ENCODE measurements around the gene CALHM4. TPM values are rescaled to one million over a fixed set of nuclear protein-coding genes. Genes with fewer than 3 reads are reported as not detected.

Gene CALHM4
- polyA plus RNA-seq, 1 of the 3 experiments (the other 2 are of a cell fraction), result not detected

- WGBS (ENCODE audit: low lambda C conversion rate), result 85% methylated on average over 2 of the region's 2 CpGs
- no peaks in the 10 kb centered on the region for H3K36me3 ChIP-seq (replicated peaks in 1 of 2; ENCODE audit: control insufficient read depth in 1 of 2, insufficient read depth in 2 of 2, low read length in 1 of 2)
- no peak overlapping the region for H3K27ac ChIP-seq (ENCODE audit: low read depth in 2 of 2, low read length in 1 of 2)
- DNase-seq, result no peak
- ChIA-PET CTCF (interaction anchor here (1.0 to 5.0 kb wide), 23 partner anchors 10 to 343 kb away, joined by 3 to 60 read pairs (median 5); partner anchors contain the start of genes RWDD1 and TSPYL1), POLR2A (no interaction called here)
- no peak overlapping the region for H3K9ac ChIP-seq
- TF ChIP-seq TEAD4 (IDR thresholded peaks at IDR 0.05; ENCODE audit: borderline replicate concordance, insufficient read depth) (no peak), YY1 (IDR thresholded peaks at IDR 0.05; ENCODE audit: low read depth) (no peak), USF1 (IDR thresholded peaks at IDR 0.05; ENCODE audit: borderline replicate concordance, low read depth) (no peak), ZBTB33 (IDR thresholded peaks at IDR 0.05; ENCODE audit: borderline replicate concordance, low read depth) (no peak), GATA2 (CRISPR knock-in tag; IDR thresholded peaks at IDR 0.05) (no peak), GABPA (IDR thresholded peaks at IDR 0.05; ENCODE audit: low read depth) (no peak), NRF1 (IDR thresholded peaks at IDR 0.05; ENCODE audit: low read depth, low read length) (no peak), PBX3 (IDR thresholded peaks at IDR 0.05) (no peak), SMC3 (IDR thresholded peaks at IDR 0.05; ENCODE audit: low read depth, low read length) (no peak), NFIC (IDR thresholded peaks at IDR 0.05; ENCODE audit: borderline replicate concordance) (no peak), POLR2AphosphoS5 (IDR thresholded peaks at IDR 0.05; ENCODE audit: low read depth, low read length) (no peak)
- H2AFZ ChIP-seq (ENCODE audit: low read depth), result 0 out of 2 replicates have a peak overlapping the region, but pooled peaks have one; percentile 25
- no peaks in the 10 kb centered on the region for H3K27me3 ChIP-seq (ENCODE audit: insufficient read depth)
- no peak overlapping the region for H3K4me2 ChIP-seq
- no peaks in the 10 kb centered on the region for H3K9me3 ChIP-seq
- no peaks in the 10 kb centered on the region for H3K9me2 ChIP-seq
- peaks cover 2 to 28% of the 10 kb centered on the region in 2 experiments; a peak in 3 of 4 replicates for H3K4me1 ChIP-seq (ENCODE audit: control insufficient read depth in 1 of 2, insufficient read depth in 2 of 2, low read depth in 1 of 2, low read length in 1 of 2)
- no peak overlapping the region for H3K4me3 ChIP-seq (ENCODE audit: low read depth in 2 of 2, low read length in 1 of 2)
- no peaks in the 10 kb centered on the region for H4K20me1 ChIP-seq (ENCODE audit: insufficient read depth)
- H3K79me2 ChIP-seq (ENCODE audit: insufficient read depth), result no peaks in the 10 kb centered on the region
- peaks cover 32% of the 10 kb centered on the region for H3F3A ChIP-seq (replicated peaks; ENCODE audit: insufficient read depth)
Measured at GRCh38 chr6:116560130-116560529, 6.6 kb downstream of the CALHM4 start.

- H3K36me3 ChIP-seq (replicated peaks in 1 of 2; ENCODE audit: control insufficient read depth in 1 of 2, insufficient read depth in 2 of 2, low read length in 1 of 2), result no peaks in the 10 kb centered on the region
- no peaks in the 10 kb centered on the region for H3K9me3 ChIP-seq
- no peak overlapping the region; a peak in 1 of 4 replicates for H3K4me3 ChIP-seq (ENCODE audit: low read depth in 2 of 2, low read length in 1 of 2)
- peaks cover 20% of the 10 kb centered on the region for H3F3A ChIP-seq (replicated peaks; ENCODE audit: insufficient read depth)
- H3K4me1 ChIP-seq (ENCODE audit: control insufficient read depth in 1 of 2, insufficient read depth in 2 of 2, low read depth in 1 of 2, low read length in 1 of 2), result peaks cover 2 to 23% of the 10 kb centered on the region in 2 experiments; a peak in 3 of 4 replicates
- no peak overlapping the region for H3K4me2 ChIP-seq
- H3K27ac ChIP-seq (ENCODE audit: low read depth in 2 of 2, low read length in 1 of 2), result no peak overlapping the region
- no peak overlapping the region for H3K9ac ChIP-seq
- 52% methylated on average over 9 of the region's 9 CpGs for WGBS (ENCODE audit: low lambda C conversion rate)
- ChIA-PET POLR2A (interaction anchor here (0.9 kb wide), 1 partner anchor 9 kb away, joined by 5 read pairs; the partner anchor contains the start of gene RWDD1), CTCF (interaction anchor here (0.6 to 5.0 kb wide), 63 partner anchors 10 to 507 kb away, joined by 3 to 60 read pairs (median 4); partner anchors contain the start of genes RWDD1, TRAPPC3L and TSPYL1)
- H3K79me2 ChIP-seq (ENCODE audit: insufficient read depth), result no peaks in the 10 kb centered on the region
- no peaks in the 10 kb centered on the region for H3K27me3 ChIP-seq (ENCODE audit: insufficient read depth)
- DNase-seq, result peak; percentile 70
- H4K20me1 ChIP-seq (ENCODE audit: insufficient read depth), result no peaks in the 10 kb centered on the region
- peak overlapping the region; percentile 60; the same call in 1 of the 2 replicates for H2AFZ ChIP-seq (ENCODE audit: low read depth)
- no peaks in the 10 kb centered on the region for H3K9me2 ChIP-seq
- TF ChIP-seq EZH2phosphoT487 (IDR thresholded peaks at IDR 0.05; ENCODE audit: borderline replicate concordance, low read depth) (no peak), POLR2AphosphoS5 (IDR thresholded peaks at IDR 0.05; ENCODE audit: low read depth, low read length) (no peak), PBX3 (IDR thresholded peaks at IDR 0.05) (no peak), GABPA (IDR thresholded peaks at IDR 0.05; ENCODE audit: low read depth) (no peak), ZBTB33 (IDR thresholded peaks at IDR 0.05; ENCODE audit: borderline replicate concordance, low read depth) (no peak), SMC3 (IDR thresholded peaks at IDR 0.05; ENCODE audit: low read depth, low read length) (peak; percentile 85), GATA2 (CRISPR knock-in tag; IDR thresholded peaks at IDR 0.05) (no peak), ELF1 (IDR thresholded peaks at IDR 0.05) (no peak), CTCF (IDR thresholded peaks at IDR 0.05) (peak; percentile 94)
Measured at GRCh38 chr6:116561377-116562018, 7.9 kb downstream of the CALHM4 start.
